ENCODE measurements around the gene CCDC171. TPM values are rescaled to one million over a fixed set of nuclear protein-coding genes. Genes with fewer than 3 reads are reported as not detected.

Gene CCDC171
- total and polyA plus RNA-seq, 7 donors = 0.20 to 1.6 (median 0.44) TPM

DNA sequence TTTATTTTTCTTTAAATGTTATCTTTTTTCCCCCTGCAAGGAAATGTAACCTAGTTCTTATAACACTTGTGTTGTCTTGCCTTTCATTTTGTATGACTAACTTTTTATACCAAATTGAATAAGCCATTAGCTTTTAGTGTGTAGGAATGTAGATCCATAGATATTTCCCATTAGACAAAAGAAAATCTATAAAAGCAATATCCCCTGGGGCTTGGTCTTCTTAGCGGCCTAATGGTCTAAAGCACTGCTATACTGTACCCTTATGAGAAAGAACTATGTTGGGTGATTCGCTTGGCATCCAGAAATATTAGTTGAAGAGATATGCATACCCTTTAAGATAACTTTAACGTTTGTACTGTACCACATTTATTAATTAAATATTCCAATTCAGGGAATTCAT, 289.2 kb downstream of the CCDC171 start:
- Histone ChIP-seq H3K36me3 (ENCODE audit: insufficient read depth in 1 of 2, low read depth in 1 of 2) (no peaks in the 10 kb centered on the region), H3K4me1 (no peaks in the 10 kb centered on the region), H3K27ac (no peak overlapping the region), H3K4me3 (no peak overlapping the region), H3K27me3 (ENCODE audit: insufficient read depth in 3 of 3, low read length in 2 of 3) (no peaks in the 10 kb centered on the region), H3K9me3 (no peaks in the 10 kb centered on the region)
- WGBS, 3 donors = 89 to 93% (median 89%) methylated on average over 3 of the region's 3 CpGs
- DNase-seq (no peak), ATAC-seq (no peak)
- TF ChIP-seq, protein P1, sequence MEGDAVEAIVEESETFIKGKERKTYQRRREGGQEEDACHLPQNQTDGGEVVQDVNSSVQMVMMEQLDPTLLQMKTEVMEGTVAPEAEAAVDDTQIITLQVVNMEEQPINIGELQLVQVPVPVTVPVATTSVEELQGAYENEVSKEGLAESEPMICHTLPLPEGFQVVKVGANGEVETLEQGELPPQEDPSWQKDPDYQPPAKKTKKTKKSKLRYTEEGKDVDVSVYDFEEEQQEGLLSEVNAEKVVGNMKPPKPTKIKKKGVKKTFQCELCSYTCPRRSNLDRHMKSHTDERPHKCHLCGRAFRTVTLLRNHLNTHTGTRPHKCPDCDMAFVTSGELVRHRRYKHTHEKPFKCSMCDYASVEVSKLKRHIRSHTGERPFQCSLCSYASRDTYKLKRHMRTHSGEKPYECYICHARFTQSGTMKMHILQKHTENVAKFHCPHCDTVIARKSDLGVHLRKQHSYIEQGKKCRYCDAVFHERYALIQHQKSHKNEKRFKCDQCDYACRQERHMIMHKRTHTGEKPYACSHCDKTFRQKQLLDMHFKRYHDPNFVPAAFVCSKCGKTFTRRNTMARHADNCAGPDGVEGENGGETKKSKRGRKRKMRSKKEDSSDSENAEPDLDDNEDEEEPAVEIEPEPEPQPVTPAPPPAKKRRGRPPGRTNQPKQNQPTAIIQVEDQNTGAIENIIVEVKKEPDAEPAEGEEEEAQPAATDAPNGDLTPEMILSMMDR (IDR thresholded peaks at IDR 0.05) = no peak
- intact Hi-C loops (cut with DNase I) = no loop called here

DNA sequence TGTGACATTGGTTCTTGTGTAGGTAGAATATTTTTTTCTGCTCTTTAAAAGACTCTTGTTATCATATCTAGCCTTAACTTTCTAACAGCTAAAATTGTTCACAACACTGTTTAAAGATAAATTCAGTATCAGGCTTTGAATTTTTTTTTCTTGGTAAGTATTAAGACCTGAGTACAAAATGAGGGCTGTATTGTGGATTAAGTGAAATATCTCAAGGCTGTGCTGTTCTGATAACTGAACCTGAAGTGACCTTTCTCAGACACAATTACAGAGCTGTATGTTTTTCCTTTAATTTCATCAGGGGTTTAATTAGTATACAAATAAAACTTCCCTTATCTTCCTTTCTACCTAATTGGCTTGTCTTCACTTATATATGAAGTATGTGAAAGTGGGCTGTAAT, 290.5 kb downstream of the CCDC171 start:
- no peak overlapping the region for H3K4me3 ChIP-seq
- no peak overlapping the region for H3K27ac ChIP-seq
- ATAC-seq (no peak), DNase-seq (no peak)
- intact Hi-C loops (cut with DNase I) = no loop called here
- TF ChIP-seq, protein P1 (IDR thresholded peaks at IDR 0.05) = no peak
- no peaks in the 10 kb centered on the region for H3K27me3 ChIP-seq (ENCODE audit: insufficient read depth in 3 of 3, low read length in 2 of 3)
- no peaks in the 10 kb centered on the region for H3K9me3 ChIP-seq
- H3K36me3 ChIP-seq (ENCODE audit: insufficient read depth in 1 of 2, low read depth in 1 of 2) = no peaks in the 10 kb centered on the region
- no peaks in the 10 kb centered on the region for H3K4me1 ChIP-seq

GRCh38 chr9:15843931-15844330, 291.1 kb downstream of the CCDC171 start:
- 96 to 100% (median 98%) methylated on average over 2 of the region's 2 CpGs for WGBS, 3 donors
- no peak overlapping the region for H3K4me3 ChIP-seq
- intact Hi-C loops (cut with DNase I) = no loop called here
- H3K9me3 ChIP-seq = no peaks in the 10 kb centered on the region
- TF ChIP-seq, protein P1 (IDR thresholded peaks at IDR 0.05) = no peak
- H3K27me3 ChIP-seq (ENCODE audit: insufficient read depth in 3 of 3, low read length in 2 of 3) = no peaks in the 10 kb centered on the region
- no peaks in the 10 kb centered on the region for H3K36me3 ChIP-seq (ENCODE audit: insufficient read depth in 1 of 2, low read depth in 1 of 2)
- H3K4me1 ChIP-seq = no peaks in the 10 kb centered on the region
- no peak for ATAC-seq
- no peak for DNase-seq
- no peak overlapping the region for H3K27ac ChIP-seq

GRCh38 chr9:15846611-15847010, 293.8 kb downstream of the CCDC171 start:
- ATAC-seq (no peak), DNase-seq (no peak)
- Histone ChIP-seq H3K27me3 (ENCODE audit: insufficient read depth in 3 of 3, low read length in 2 of 3) (no peaks in the 10 kb centered on the region), H3K4me1 (no peaks in the 10 kb centered on the region), H3K27ac (no peak overlapping the region), H3K9me3 (no peaks in the 10 kb centered on the region), H3K4me3 (no peak overlapping the region), H3K36me3 (ENCODE audit: insufficient read depth in 1 of 2, low read depth in 1 of 2) (no peaks in the 10 kb centered on the region)
- 69% methylated on average over 6 of the region's 6 CpGs for WGBS, 3 donors
- TF ChIP-seq, protein P1 (IDR thresholded peaks at IDR 0.05) = no peak
- intact Hi-C loops (cut with DNase I) = no loop called here

DNA sequence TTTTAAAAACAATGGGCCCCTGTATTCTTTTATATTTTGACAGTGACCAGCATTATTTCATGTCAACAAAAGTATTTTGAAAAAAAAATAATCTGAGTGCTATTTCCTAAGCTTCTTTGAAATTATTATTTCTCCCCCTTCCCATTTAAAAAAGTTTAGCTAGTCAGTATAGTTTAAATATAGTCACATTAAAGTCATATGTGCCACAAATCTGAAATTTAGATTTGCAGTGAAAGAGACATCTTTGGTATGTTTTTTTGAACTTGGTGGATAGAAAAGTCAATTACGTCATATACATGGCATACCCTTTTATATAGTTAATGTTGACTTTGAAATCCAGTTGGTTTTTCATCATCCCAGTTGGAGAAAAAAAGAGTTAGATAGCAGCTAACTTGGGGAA, 297.0 kb downstream of the CCDC171 start:
- H3K9me3 ChIP-seq = no peaks in the 10 kb centered on the region
- WGBS, 3 donors = 90 to 95% (median 93%) methylated on average over 1 of the region's 1 CpG
- ATAC-seq (no peak), DNase-seq (no peak)
- no peak overlapping the region for H3K27ac ChIP-seq
- H3K4me3 ChIP-seq = no peak overlapping the region
- TF ChIP-seq, protein P1 (IDR thresholded peaks at IDR 0.05) = no peak
- no peaks in the 10 kb centered on the region for H3K27me3 ChIP-seq (ENCODE audit: insufficient read depth in 3 of 3, low read length in 2 of 3)
- intact Hi-C loops (cut with DNase I) = no loop called here
- H3K36me3 ChIP-seq (ENCODE audit: insufficient read depth in 1 of 2, low read depth in 1 of 2) = no peaks in the 10 kb centered on the region
- no peaks in the 10 kb centered on the region for H3K4me1 ChIP-seq

Data from psoas muscle (tissue), 8 donors.